ENCODE results near the gene TMEM163.

TMEM163 gene

GRCh38 chr2:134451347-134451630 lies 267.5 kb downstream of the TMEM163 start:
- no peak for TF ChIP-seq CTCF (conservative IDR thresholded peaks at IDR 0.05; ENCODE audit: low read depth, low read length)
- DNase-seq (ENCODE audit: low read depth): no peak

GRCh38 chr2:134449751-134450513 lies 268.9 kb downstream of the TMEM163 start:
- no peak for DNase-seq (ENCODE audit: low read depth)
- H3K4me3 ChIP-seq (ENCODE audit: low read depth, low read length): no peak overlapping the region
- TF ChIP-seq CTCF (conservative IDR thresholded peaks at IDR 0.05; ENCODE audit: low read depth, low read length): no peak

More at GRCh38 chr2:134451347-134451630, 267.5 kb downstream of the TMEM163 start:
- H3K4me3 ChIP-seq (ENCODE audit: low read depth, low read length): no peak overlapping the region

GRCh38 chr2:134449157-134449556 lies 269.6 kb downstream of the TMEM163 start:
- no peak for TF ChIP-seq CTCF (conservative IDR thresholded peaks at IDR 0.05; ENCODE audit: low read depth, low read length)
- no peak overlapping the region for H3K4me3 ChIP-seq (ENCODE audit: low read depth, low read length)
- no peak for DNase-seq (ENCODE audit: low read depth)

GRCh38 chr2:134448650-134449049 lies 270.1 kb downstream of the TMEM163 start:
- H3K4me3 ChIP-seq (ENCODE audit: low read depth, low read length): no peak overlapping the region
- DNase-seq (ENCODE audit: low read depth): no peak
- no peak for TF ChIP-seq CTCF (conservative IDR thresholded peaks at IDR 0.05; ENCODE audit: low read depth, low read length)

- no peak for TF ChIP-seq CTCF (conservative IDR thresholded peaks at IDR 0.05; ENCODE audit: low read depth, low read length)
- H3K4me3 ChIP-seq (ENCODE audit: low read depth, low read length): no peak overlapping the region
- DNase-seq (ENCODE audit: low read depth): no peak
Observed at GRCh38 chr2:134447669-134448068, 271.1 kb downstream of the TMEM163 start.

GRCh38 chr2:134446383-134447017 lies 272.3 kb downstream of the TMEM163 start:
- TF ChIP-seq CTCF (conservative IDR thresholded peaks at IDR 0.05; ENCODE audit: low read depth, low read length): no peak
- H3K4me3 ChIP-seq (ENCODE audit: low read depth, low read length): no peak overlapping the region
- DNase-seq (ENCODE audit: low read depth): peak; percentile 25

GRCh38 chr2:134445985-134446382 lies 272.8 kb downstream of the TMEM163 start:
- DNase-seq (ENCODE audit: low read depth): no peak
- no peak for TF ChIP-seq CTCF (conservative IDR thresholded peaks at IDR 0.05; ENCODE audit: low read depth, low read length)
- no peak overlapping the region for H3K4me3 ChIP-seq (ENCODE audit: low read depth, low read length)
